SU-DHL-6 (cell line): ENCODE data around the gene PRICKLE2.

Experiments
- H2AFZ ChIP-seq: fragments of 200-600 bp; sonication (generic); 2 replicates; pipeline ENCODE4 v1.6.1; 2014; ENCODE audit warnings: low read depth, mild to moderate bottlenecking, moderate library complexity, mixed read lengths, antibody characterized with exemption, low read length; ENCODE audit not compliant: severe bottlenecking
- H3F3A ChIP-seq: fragments of 200-600 bp; shearing (Covaris generic); 2 replicates; pipeline ENCODE4 v1.6.0; 2016; ENCODE audit warnings: antibody characterized with exemption, mild to moderate bottlenecking; ENCODE audit not compliant: insufficient read depth
- H3K27ac ChIP-seq: fragments of 200-600 bp; sonication (generic); 2 replicates; pipeline ENCODE4 v1.5.1; 2016; ENCODE audit warnings: low read depth, mild to moderate bottlenecking, low read length, moderate library complexity, mixed read lengths
- H3K27me3 ChIP-seq: fragments of 200-600 bp; sonication (generic), shearing (Covaris generic); 2 replicates; pipeline ENCODE4 v1.6.0; 2014; ENCODE audit warnings: mild to moderate bottlenecking, low read length
- H3K36me3 ChIP-seq: fragments of 200-600 bp; sonication (generic); 2 replicates; pipeline ENCODE4 v1.6.1; 2014; ENCODE audit warnings: mild to moderate bottlenecking, low read length, mixed read lengths
- H3K4me2 ChIP-seq: fragments of 300-600, 200-600 bp; shearing (Covaris generic), sonication (generic); 2 replicates; pipeline ENCODE4 v1.6.0; 2014; ENCODE audit warnings: low read length, low read depth, mild to moderate bottlenecking; ENCODE audit not compliant: poor library complexity, severe bottlenecking
- H3K4me3 ChIP-seq: fragments of 200-600 bp; sonication (generic); 2 replicates; pipeline ENCODE4 v1.5.1; 2014; ENCODE audit warnings: antibody characterized with exemption, low read length, mild to moderate bottlenecking, mixed read lengths; ENCODE audit not compliant: insufficient read depth, poor library complexity, severe bottlenecking
- H3K79me2 ChIP-seq: fragments of 200-600 bp; sonication (generic); 2 replicates; pipeline ENCODE4 v1.6.1; 2014; ENCODE audit warnings: mild to moderate bottlenecking, low read length, moderate library complexity; ENCODE audit not compliant: insufficient read depth
- H3K9ac ChIP-seq: fragments of 200-600 bp; sonication (generic); 2 replicates; pipeline ENCODE4 v1.7.0; 2014; ENCODE audit warnings: mild to moderate bottlenecking, low read length
- H3K9me2 ChIP-seq: fragments of 200-600 bp; sonication (generic); replicated peaks from 2 replicates; pipeline ENCODE4 v1.6.1; 2014; ENCODE audit warnings: low read length; ENCODE audit not compliant: insufficient read depth
- H3K9me3 ChIP-seq: fragments of 200-600 bp; sonication (generic); 2 replicates; pipeline ENCODE4 v1.6.1; 2014; ENCODE audit warnings: low read length, mixed read lengths; ENCODE audit not compliant: insufficient read depth
- H4K20me1 ChIP-seq: fragments of 200-600 bp; sonication (generic); 2 replicates; pipeline ENCODE4 v1.6.1; 2014; ENCODE audit warnings: low read depth, mild to moderate bottlenecking, antibody characterized with exemption, low read length, moderate library complexity, mixed read lengths
- CTCF ChIP-seq: fragments of 200-600 bp; sonication (generic); IDR thresholded peaks from one replicate; pipeline ENCODE4 v1.5.1; 2017; ENCODE audit warnings: antibody characterized with exemption, mild to moderate bottlenecking, low read length, moderate library complexity; ENCODE audit not compliant: insufficient read depth, poor library complexity, severe bottlenecking
- EZH2phosphoT487 ChIP-seq: fragments of 200-600 bp; sonication (generic), shearing (Covaris generic); conservative IDR thresholded peaks from 2 replicates; pipeline ENCODE4 v1.6.1; 2018; ENCODE audit warnings: mild to moderate bottlenecking, antibody characterized with exemption, low read length, moderate library complexity, mixed read lengths

PRICKLE2 gene

DNA sequence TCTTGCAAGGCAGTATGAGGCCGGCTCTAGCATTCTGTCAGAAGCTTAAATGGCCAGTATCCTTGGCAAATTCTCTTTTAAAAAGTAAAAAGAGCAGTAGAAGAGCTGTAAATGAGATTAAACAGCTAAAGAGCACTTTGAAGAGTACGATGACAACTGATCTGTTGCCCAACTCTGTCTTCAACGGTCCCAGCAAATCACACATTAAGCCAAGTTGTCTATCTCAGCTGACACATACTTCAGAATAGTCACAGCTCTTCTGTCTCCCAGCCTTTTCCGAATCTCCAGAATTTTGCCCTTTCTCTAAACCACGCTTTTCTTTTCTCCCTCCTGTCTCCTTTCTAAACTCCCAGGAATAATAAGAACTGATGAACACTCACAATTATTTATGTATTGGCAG lies 51.7 kb downstream of the PRICKLE2 start:
- H3K9me3 ChIP-seq: no peaks in the 10 kb centered on the region
- H3K79me2 ChIP-seq: no peaks in the 10 kb centered on the region
- no peak overlapping the region for H2AFZ ChIP-seq
- H3K4me3 ChIP-seq: no peak overlapping the region
- H3K36me3 ChIP-seq: no peaks in the 10 kb centered on the region
- H3F3A ChIP-seq: no peaks in the 10 kb centered on the region
- no peaks in the 10 kb centered on the region for H3K27me3 ChIP-seq
- no peak overlapping the region for H3K9ac ChIP-seq
- no peak overlapping the region for H3K27ac ChIP-seq
- TF ChIP-seq EZH2phosphoT487: no peak
- TF ChIP-seq CTCF: no peak
- H3K9me2 ChIP-seq: no peaks in the 10 kb centered on the region
- H3K4me2 ChIP-seq: no peak overlapping the region
- H4K20me1 ChIP-seq: no peaks in the 10 kb centered on the region

- no peaks in the 10 kb centered on the region for H3K9me3 ChIP-seq
- H3K4me3 ChIP-seq: no peak overlapping the region
- no peaks in the 10 kb centered on the region for H3K36me3 ChIP-seq
- H3K9me2 ChIP-seq: no peaks in the 10 kb centered on the region
- no peaks in the 10 kb centered on the region for H3K79me2 ChIP-seq
- H2AFZ ChIP-seq: no peak overlapping the region
- no peaks in the 10 kb centered on the region for H4K20me1 ChIP-seq
- H3F3A ChIP-seq: no peaks in the 10 kb centered on the region
- H3K27me3 ChIP-seq: 0 out of 2 replicates have a peak, but pooled peaks cover 3% of the 10 kb centered on the region
- H3K27ac ChIP-seq: no peak overlapping the region
- no peak overlapping the region for H3K4me2 ChIP-seq
- no peak for TF ChIP-seq EZH2phosphoT487
- no peak for TF ChIP-seq CTCF
- no peak overlapping the region for H3K9ac ChIP-seq
Observed at GRCh38 chr3:64170270-64170669, 55.0 kb downstream of the PRICKLE2 start.

DNA sequence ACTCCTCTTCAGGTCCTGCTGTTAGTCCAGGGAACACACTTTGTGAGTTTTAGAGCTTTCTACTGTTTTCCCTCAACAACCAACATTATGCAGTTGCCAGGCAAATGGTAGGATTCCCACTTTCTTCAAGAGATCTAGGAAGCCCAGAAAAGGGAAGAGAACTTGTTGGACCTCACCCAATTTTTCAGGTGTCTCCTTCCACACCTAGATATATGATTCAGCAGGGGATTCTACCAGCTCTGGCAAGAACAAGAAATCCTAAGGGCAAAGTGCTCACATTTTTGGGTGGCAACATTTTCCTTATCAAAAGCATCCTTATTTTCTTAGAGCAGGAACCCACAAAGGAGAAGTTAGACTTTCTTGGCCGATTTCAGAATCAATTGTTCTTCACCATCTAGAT lies 57.4 kb downstream of the PRICKLE2 start:
- H2AFZ ChIP-seq: no peak overlapping the region
- H3K79me2 ChIP-seq: no peaks in the 10 kb centered on the region
- no peaks in the 10 kb centered on the region for H3F3A ChIP-seq
- no peaks in the 10 kb centered on the region for H3K9me3 ChIP-seq
- H3K9ac ChIP-seq: no peak overlapping the region
- no peak overlapping the region for H3K4me2 ChIP-seq
- no peak for TF ChIP-seq CTCF
- H4K20me1 ChIP-seq: no peaks in the 10 kb centered on the region
- H3K36me3 ChIP-seq: no peaks in the 10 kb centered on the region
- 0 out of 2 replicates have a peak, but pooled peaks cover 3% of the 10 kb centered on the region for H3K27me3 ChIP-seq
- H3K9me2 ChIP-seq: no peaks in the 10 kb centered on the region
- no peak overlapping the region for H3K4me3 ChIP-seq
- no peak overlapping the region for H3K27ac ChIP-seq
